HG02885 (cell line): ENCODE measurements around the gene IMMP2L.

Experiments
- ATAC-seq: cut with Tn5 transposase; IDR thresholded peaks from one replicate; pipeline ENCODE4 v1.9.1; 2021; ENCODE audit warnings: mild to moderate bottlenecking; ENCODE audit not compliant: unreplicated experiment, poor library complexity

The IMMP2L gene

GRCh38 chr7:111068618-111069017, 493.7 kb downstream of the IMMP2L start:
- ATAC-seq, result no peak

DNA sequence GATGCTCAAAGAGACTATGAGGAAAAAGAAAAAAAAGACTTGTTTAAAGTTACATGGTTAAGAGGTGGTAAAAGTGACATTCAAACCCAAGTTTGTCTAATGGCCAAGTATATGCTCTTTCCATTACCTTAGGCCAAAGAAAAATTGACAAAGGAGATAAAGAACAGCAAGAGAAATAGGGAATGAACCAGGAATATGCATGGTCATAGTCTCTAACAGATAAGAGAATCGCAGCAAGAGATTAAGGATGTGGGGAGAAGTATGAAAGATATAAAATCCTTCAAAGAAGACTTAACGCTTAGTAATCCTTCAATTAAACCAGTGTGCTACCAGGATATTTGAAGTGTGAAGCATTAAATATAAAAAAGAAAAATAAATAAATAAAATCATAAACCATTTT, 494.6 kb downstream of the IMMP2L start:
- no peak for ATAC-seq

- no peak for ATAC-seq
Observed at GRCh38 chr7:111067251-111067650, 495.0 kb downstream of the IMMP2L start.

GRCh38 chr7:111063166-111063565, 499.1 kb downstream of the IMMP2L start:
- ATAC-seq, result no peak

DNA sequence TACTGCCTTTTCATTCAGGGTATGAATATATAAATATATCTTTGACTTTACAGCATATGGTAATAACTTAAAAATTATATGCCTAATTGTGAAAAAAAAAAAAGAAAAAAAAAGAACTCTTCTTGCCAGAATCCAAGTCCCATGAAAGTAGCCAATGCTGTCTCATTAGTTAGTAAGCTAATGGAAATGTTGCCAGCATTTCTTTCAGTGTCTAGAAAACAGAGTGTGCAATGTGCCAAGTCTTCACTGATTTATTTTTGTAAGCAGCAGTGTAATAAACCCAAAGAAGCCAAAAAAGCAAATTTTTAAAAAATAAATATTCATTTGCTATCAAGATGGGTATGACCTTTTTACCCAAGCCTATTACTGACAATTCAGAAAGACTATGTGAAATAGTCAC, 502.5 kb downstream of the IMMP2L start:
- ATAC-seq, result no peak

DNA sequence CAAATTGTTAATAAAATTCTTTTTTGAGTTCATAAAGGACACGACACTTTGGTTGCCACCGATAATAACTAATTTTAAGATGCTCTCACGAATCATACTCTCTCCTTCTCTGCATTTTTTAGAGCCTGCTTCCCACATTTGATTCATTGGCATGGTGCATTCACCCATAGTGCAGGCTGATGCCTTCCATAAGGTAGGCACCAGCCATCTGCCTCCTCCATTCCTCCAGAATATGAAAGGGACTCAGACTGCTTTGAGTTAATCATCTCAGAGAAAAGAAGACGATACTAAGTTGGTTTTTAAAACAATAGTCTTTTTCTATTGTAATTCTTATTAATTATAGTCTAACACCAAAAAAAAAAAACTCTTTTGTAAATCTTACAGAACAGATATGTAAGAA, 505.2 kb downstream of the IMMP2L start:
- ATAC-seq, result no peak

- ATAC-seq, result no peak
Observed at GRCh38 chr7:111056371-111056770, 505.9 kb downstream of the IMMP2L start.

GRCh38 chr7:111053035-111053434, 509.3 kb downstream of the IMMP2L start:
- ATAC-seq, result no peak

DNA sequence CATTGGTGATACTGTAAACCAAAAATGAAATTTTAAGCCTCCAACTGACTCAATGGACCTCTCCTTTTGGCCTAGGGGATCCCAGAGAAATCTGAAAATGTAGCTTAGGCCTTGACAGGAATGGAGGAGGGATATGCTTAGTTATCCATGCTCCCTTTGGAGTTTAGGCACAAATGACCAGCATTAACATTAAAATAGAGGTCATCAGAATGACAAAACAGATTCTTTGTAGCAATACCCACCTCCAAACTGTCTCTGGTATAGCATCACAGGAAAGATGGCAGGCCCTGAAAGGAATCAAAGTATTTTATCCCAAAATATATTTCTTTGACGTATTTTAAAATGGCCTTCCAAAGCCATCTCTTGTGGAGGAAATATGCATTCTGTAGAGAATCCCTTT, 510.5 kb downstream of the IMMP2L start:
- ATAC-seq, result no peak

DNA sequence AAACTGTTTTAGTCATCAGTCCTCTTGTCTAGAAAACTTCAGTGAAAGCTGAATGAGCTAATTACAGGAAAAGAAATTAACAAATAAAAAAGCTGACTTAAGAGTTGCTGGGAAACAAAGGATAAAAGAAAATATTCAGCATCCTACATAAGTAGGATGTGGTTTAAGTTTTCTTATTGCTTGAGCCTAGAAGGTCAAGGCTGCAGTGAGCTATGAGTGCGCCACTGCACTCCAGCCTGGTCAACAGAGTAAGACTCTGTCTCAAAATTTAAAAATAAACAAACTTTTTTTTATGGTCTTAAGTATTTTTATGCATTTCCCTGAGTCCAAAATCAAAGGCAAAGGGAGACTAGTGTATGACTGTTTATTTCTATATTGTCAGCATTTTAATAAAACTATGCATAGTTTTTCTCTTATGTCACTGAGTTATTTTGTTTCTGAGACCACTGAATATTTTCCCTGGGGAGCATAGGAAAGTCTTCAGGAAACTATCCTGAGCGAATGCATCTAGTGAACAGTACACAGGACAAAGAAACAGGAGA, 511.3 kb downstream of the IMMP2L start:
- no peak for ATAC-seq

- ATAC-seq, result no peak
Observed at GRCh38 chr7:111049971-111050680, 512.2 kb downstream of the IMMP2L start.

GRCh38 chr7:111047595-111047994, 514.7 kb downstream of the IMMP2L start:
- no peak for ATAC-seq

GRCh38 chr7:111045449-111045848, 516.8 kb downstream of the IMMP2L start:
- ATAC-seq, result no peak

DNA sequence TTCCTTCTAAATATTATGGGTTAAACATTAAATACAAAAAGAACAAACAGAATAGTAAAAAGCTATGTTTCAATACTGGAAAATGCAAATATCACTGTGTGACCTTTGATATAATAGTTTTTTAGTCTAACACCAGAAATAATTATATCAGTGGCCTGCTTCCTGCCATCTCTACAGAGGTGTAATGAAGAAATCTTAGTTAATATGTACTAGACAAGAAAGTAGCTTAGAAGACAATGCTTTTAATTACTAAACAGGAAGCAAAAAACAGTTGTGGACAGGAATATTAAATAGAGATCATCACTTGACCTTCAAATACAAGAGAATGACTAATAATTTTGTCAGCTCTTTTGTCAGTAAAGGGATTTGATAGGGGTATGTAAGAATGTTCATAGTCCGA, 518.7 kb downstream of the IMMP2L start:
- ATAC-seq, result no peak

DNA sequence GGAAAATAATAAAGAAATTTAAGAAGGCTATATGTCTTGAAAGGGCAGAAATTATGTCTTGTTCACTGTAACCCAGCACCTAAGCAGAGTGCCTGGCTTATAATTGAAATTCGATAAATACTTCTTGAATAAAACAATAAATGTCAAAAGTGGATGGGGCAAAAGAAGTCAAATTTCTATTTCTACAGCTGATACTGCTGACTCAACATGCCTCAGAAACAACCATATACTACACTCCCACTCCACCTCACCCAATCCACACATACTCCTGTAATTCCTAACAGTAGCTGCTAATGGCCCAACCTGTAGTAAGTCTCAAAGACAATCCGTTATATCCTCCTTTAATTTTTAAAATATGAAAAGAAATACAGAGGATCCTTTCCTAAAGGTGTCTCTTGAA, 519.5 kb downstream of the IMMP2L start:
- no peak for ATAC-seq

DNA sequence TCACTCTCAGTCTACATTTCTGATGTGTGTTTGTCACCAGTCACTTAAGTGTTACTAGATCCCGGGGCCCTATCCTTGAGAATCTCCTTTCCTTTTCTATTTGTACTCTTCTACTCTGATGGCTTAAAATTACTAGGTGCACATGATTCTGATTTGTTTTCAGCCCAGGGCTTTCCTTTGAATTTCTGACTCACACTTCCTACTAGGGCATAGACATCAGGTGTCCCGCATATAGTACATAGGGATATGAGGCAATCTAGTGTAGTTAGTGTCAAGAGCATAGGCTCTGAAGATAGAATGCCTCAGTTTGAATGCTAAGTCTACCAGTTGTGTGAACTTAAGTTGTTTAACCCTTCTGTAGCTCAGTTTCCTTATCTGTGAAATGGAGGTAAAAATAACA, 520.7 kb downstream of the IMMP2L start:
- ATAC-seq, result no peak

DNA sequence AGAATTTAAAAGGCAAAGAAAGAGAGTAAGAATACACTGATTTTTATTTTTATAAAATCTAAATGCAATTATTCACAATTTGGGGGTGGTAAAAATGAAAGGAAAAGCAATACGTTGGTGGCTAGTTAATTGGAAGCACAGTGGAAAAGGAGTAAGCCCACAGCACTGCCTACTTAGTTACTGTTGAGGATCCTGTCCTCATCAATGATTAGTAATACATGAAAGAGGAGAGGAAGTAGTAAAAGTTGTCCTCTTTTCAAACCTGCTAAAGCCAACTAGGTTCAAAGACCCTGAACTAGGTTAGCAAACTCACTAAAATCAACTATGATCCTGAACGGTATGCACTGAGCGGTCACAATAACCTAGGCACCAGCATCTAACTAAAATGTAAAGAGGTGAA, 524.1 kb downstream of the IMMP2L start:
- no peak for ATAC-seq

- no peak for ATAC-seq
Observed at GRCh38 chr7:111031916-111032315, 530.4 kb downstream of the IMMP2L start.

DNA sequence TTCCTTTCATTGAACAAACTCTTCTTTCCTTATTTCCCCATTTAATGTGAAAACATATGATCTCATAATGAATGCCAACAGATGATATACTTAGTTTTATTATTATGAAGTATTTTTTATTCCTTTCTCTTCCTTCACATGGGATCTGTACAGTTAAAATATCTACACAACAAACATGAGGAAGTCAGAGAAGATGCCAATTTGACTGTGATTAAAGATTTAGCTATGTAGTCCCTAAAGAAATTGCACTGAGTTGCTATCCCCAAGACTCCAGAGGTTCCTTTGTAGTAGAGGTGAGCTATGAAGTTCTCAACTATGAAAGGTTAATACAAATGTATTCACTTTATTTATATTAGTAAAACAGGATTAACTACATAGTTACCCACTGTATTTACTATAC, 532.0 kb downstream of the IMMP2L start:
- no peak for ATAC-seq

DNA sequence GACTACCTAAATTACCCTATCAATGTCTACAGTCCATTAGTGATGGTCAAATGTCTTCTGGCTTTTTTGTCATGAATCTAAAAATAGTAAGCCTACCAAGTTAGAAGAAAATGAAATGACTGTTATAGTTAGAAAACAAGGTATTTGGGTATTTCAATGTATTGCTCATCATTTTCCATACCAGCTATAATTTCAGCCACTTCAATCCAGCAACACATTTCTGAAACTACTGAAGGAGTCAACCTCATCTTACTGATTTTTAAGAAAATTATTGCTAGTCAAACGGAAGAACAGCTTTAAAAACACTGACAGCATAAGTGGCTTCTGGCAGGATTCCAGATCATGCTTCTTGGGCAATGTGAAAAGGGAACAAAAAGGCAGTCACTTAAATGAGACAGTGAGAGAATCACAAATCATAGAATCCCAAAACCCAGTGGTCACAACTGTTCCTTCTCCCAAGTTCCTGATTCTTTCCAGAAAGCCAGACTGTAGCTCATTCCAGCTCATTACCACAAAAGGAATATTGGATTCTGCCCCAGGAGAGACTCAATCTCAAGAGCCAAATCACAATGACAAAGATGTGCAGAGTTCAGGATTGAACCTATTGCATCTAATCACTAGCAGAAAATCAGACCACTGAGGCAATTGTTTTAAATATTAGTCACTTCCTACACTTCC, 532.6 kb downstream of the IMMP2L start:
- peak; percentile 68 for ATAC-seq

GRCh38 chr7:111029141-111029572, 533.1 kb downstream of the IMMP2L start:
- ATAC-seq, result peak; percentile 14

DNA sequence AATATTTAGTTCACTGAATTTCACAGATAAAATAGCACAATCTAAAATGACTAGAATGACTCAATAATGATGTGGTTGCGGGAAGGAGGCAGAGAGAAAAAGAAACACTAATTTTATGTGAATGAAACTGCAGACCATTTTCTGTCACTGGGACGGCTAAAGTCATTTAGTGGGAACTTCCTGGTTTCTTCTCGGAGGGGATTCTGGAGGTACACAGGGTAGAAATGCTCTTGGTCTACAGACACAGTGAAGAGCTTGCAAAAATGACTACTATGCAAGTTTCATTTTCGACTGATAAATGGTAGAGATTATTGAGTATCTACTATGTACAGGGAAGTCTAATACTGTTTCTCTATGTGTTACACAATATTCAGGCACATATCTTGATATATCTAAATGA, 534.9 kb downstream of the IMMP2L start:
- no peak for ATAC-seq
